ENCODE results near the gene MVB12B. TPM values are rescaled to one million over a fixed set of nuclear protein-coding genes. Genes with fewer than 3 reads are reported as not detected.

Gene MVB12B
- total and polyA plus RNA-seq, 2 of the 13 experiments (the other 11 are each of a cell fraction or from before 2014, with no cell fraction given): 12.1 to 30.1 TPM

DNA sequence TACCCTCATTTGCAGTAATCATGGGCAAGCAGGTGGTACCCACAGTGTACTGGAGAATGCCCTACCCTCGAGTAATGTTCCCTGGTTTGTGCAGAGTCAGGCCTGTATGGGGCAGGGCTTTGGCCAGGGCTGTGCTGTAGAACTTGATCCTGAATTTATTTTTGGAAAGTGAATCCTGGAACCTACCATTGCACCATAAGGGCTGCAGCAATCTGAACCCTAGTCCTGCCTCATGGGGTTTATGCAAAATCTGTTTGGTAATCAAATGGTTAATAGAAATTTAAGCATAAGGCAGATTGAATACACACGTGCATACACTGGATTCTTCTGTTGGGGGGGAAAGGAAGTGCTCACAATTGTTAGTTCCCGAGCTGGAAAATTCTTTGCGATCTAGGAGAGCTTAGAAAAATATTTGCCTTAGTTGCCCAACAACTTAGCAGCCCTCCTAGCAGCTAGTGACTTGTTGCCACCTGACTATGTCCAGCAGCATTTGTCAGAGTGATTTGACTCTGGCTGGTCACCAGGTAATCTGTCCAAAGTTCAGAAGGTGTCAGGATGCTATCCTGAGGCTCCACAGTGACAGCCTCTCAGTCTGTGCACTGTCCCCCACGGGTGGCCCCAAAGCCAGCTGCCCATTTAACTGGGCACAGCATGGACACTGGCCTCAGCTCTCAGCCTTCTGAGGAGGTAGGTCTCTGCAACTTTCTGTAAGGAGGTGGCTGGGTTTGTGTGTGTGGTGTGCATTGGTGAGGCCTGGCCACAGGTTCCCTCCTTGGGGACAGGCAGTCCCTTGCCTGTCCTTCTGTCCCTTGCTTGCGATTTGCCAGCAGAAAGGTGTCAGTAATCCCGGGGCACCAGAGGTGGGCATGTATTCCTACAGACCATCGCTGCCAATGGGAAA is 8.3 kb downstream of the MVB12B start (continued):
- TF ChIP-seq, protein P1, sequence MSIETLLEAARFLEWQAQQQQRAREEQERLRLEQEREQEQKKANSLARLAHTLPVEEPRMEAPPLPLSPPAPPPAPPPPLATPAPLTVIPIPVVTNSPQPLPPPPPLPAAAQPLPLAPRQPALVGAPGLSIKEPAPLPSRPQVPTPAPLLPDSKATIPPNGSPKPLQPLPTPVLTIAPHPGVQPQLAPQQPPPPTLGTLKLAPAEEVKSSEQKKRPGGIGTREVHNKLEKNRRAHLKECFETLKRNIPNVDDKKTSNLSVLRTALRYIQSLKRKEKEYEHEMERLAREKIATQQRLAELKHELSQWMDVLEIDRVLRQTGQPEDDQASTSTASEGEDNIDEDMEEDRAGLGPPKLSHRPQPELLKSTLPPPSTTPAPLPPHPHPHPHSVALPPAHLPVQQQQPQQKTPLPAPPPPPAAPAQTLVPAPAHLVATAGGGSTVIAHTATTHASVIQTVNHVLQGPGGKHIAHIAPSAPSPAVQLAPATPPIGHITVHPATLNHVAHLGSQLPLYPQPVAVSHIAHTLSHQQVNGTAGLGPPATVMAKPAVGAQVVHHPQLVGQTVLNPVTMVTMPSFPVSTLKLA (IDR thresholded peaks at IDR 0.05): peak; percentile 39
- TF ChIP-seq ZNF629 (CRISPR knock-in tag; conservative IDR thresholded peaks at IDR 0.05): 0 out of 2 replicates have a peak, but pooled peaks have one; percentile 42
- TF ChIP-seq, protein P2, sequence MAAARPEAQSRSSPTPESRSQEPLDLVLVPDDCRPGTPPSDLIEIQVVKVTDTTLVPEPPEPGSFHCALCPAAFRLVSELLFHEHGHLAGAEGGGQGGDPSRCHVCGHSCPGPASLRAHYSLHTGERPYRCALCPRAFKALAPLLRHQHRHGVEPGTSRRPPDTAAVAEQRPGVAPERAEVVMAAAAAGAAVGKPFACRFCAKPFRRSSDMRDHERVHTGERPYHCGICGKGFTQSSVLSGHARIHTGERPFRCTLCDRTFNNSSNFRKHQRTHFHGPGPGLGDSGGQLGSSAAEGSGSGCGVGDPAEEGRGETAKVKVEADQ (CRISPR knock-in tag; IDR thresholded peaks at IDR 0.05; ENCODE audit: borderline replicate concordance): peak; percentile 71; the same call in 1 of the 2 replicates
- peak; percentile 68; the same call in 1 of the 2 replicates for TF ChIP-seq ZMYM4 (CRISPR knock-in tag; IDR thresholded peaks at IDR 0.05)
- 0 out of 2 replicates have a peak, but pooled peaks have one; percentile 29 for TF ChIP-seq SNAPC2 (CRISPR knock-in tag; IDR thresholded peaks at IDR 0.05)
- TF ChIP-seq MED13 (CRISPR knock-in tag; IDR thresholded peaks at IDR 0.05): peak; percentile 76
- peak; percentile 85 for TF ChIP-seq ZNF124 (CRISPR knock-in tag; IDR thresholded peaks at IDR 0.05)
- peak in 1 of 2 experiments; percentile 81; a peak in 2 of 4 replicates for TF ChIP-seq KLF16 (CRISPR knock-in tag; IDR thresholded peaks at IDR 0.05)
- TF ChIP-seq NFATC3 (CRISPR knock-in tag; IDR thresholded peaks at IDR 0.05): no peak
- TF ChIP-seq AKAP8 (CRISPR knock-in tag; IDR thresholded peaks at IDR 0.05): no peak
- 0 out of 2 replicates have a peak, but pooled peaks have one; percentile 39 for TF ChIP-seq ZNF431 (CRISPR knock-in tag; IDR thresholded peaks at IDR 0.05; ENCODE audit: borderline replicate concordance, low read depth)
- TF ChIP-seq, protein P3, sequence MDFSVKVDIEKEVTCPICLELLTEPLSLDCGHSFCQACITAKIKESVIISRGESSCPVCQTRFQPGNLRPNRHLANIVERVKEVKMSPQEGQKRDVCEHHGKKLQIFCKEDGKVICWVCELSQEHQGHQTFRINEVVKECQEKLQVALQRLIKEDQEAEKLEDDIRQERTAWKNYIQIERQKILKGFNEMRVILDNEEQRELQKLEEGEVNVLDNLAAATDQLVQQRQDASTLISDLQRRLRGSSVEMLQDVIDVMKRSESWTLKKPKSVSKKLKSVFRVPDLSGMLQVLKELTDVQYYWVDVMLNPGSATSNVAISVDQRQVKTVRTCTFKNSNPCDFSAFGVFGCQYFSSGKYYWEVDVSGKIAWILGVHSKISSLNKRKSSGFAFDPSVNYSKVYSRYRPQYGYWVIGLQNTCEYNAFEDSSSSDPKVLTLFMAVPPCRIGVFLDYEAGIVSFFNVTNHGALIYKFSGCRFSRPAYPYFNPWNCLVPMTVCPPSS (IDR thresholded peaks at IDR 0.05): no peak
- peak; percentile 82 for TF ChIP-seq FOXA3 (CRISPR knock-in tag; IDR thresholded peaks at IDR 0.05)
- TF ChIP-seq ZNF558 (CRISPR knock-in tag; IDR thresholded peaks at IDR 0.05; ENCODE audit: borderline replicate concordance): no peak; the same call in 1 of the 2 replicates
- TF ChIP-seq ISL2 (CRISPR knock-in tag; IDR thresholded peaks at IDR 0.05): peak; percentile 80
- TF ChIP-seq ZNF331 (CRISPR knock-in tag; IDR thresholded peaks at IDR 0.05): peak; percentile 88
- peak; percentile 93 for TF ChIP-seq BHLHE40 (IDR thresholded peaks at IDR 0.05; ENCODE audit: low read length)
- TF ChIP-seq ERF (CRISPR knock-in tag; IDR thresholded peaks at IDR 0.05): peak; percentile 82
- TF ChIP-seq, protein P4, sequence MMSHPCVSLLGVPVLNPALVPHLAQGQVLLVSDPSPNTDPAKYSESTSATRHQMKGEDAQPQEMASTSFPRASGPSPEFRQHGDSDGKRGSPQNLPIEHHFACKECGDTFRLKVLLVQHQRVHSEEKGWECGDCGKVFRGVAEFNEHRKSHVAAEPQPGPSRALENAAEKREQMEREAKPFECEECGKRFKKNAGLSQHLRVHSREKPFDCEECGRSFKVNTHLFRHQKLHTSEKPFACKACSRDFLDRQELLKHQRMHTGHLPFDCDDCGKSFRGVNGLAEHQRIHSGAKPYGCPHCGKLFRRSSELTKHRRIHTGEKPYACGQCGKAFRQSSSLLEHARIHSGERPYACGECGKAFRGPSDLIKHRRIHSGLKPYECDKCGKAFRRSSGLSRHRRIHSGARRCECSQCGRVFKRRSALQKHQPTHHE (CRISPR knock-in tag; IDR thresholded peaks at IDR 0.05; ENCODE audit: borderline replicate concordance): no peak
- 0 out of 2 replicates have a peak, but pooled peaks have one; percentile 42 for TF ChIP-seq MAF1 (CRISPR knock-in tag; IDR thresholded peaks at IDR 0.05; ENCODE audit: borderline replicate concordance)
- no peak for TF ChIP-seq ZBTB2 (CRISPR knock-in tag; IDR thresholded peaks at IDR 0.05; ENCODE audit: low read depth)
- 0 out of 2 replicates have a peak, but pooled peaks have one; percentile 19 for TF ChIP-seq ZNF33B (CRISPR knock-in tag; IDR thresholded peaks at IDR 0.05)
- peak; percentile 82; the same call in 1 of the 2 replicates for TF ChIP-seq NCOR1 (IDR thresholded peaks at IDR 0.05; ENCODE audit: borderline replicate concordance, low read length)
